ENCODE measurements around the gene SPACA7.

DNA sequence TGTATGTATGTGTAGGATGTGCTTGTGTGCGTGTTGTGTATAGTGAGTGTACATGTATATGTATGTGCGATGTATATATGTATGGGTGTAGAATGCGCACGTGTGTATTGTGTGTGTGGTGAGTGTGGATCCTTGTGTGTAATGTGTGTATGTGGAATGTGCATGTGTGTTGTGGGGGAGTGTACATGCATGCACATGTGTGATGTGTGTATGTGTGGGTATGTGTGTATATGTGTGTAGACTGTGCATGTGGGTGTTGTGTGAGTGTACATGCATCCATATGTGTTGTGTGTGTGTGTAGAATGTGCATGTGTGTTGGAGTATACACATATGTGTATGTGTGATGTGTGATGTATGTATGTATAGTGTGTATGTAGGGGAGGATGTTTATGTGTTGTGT lies 18.0 kb upstream of the SPACA7 start:
- TF ChIP-seq, protein P1, sequence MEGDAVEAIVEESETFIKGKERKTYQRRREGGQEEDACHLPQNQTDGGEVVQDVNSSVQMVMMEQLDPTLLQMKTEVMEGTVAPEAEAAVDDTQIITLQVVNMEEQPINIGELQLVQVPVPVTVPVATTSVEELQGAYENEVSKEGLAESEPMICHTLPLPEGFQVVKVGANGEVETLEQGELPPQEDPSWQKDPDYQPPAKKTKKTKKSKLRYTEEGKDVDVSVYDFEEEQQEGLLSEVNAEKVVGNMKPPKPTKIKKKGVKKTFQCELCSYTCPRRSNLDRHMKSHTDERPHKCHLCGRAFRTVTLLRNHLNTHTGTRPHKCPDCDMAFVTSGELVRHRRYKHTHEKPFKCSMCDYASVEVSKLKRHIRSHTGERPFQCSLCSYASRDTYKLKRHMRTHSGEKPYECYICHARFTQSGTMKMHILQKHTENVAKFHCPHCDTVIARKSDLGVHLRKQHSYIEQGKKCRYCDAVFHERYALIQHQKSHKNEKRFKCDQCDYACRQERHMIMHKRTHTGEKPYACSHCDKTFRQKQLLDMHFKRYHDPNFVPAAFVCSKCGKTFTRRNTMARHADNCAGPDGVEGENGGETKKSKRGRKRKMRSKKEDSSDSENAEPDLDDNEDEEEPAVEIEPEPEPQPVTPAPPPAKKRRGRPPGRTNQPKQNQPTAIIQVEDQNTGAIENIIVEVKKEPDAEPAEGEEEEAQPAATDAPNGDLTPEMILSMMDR (IDR thresholded peaks at IDR 0.05; ENCODE audit: poor library complexity, severe bottlenecking) = no peak
- TF ChIP-seq EP300 (conservative IDR thresholded peaks at IDR 0.05; ENCODE audit: poor library complexity, severe bottlenecking) = no peak
- no peak for TF ChIP-seq MXI1 (conservative IDR thresholded peaks at IDR 0.05; ENCODE audit: poor library complexity, severe bottlenecking)
- no peak for TF ChIP-seq RAD21 (conservative IDR thresholded peaks at IDR 0.05)
- TF ChIP-seq POLR2AphosphoS5 (IDR thresholded peaks at IDR 0.05) = no peak
- TF ChIP-seq EZH2 (IDR thresholded peaks at IDR 0.05; ENCODE audit: borderline replicate concordance, insufficient read depth, low read length, poor library complexity, severe bottlenecking) = no peak
- no peak for TF ChIP-seq REST (IDR thresholded peaks at IDR 0.05; ENCODE audit: borderline replicate concordance)
